Right lobe of liver (tissue), 6 donors: ENCODE data around the gene VAMP3. TPM values are rescaled to one million over a fixed set of nuclear protein-coding genes. Genes with fewer than 3 reads are reported as not detected.

Experiments
- ATAC-seq, 4 donors: fragments of 200-7000 bp; cut with Tn5 transposase; one replicate each; pipeline ENCODE4 v1.9.1; 2020; ENCODE audit warnings: mild to moderate bottlenecking in 4 of 4, moderate library complexity in 4 of 4
- DNase-seq, 3 donors: peaks; one replicate each; pipeline ENCODE4 v3.0.0-alpha.2; 2020
- H3K27ac ChIP-seq, 3 donors: fragments of 200-600 bp; one replicate each; pipeline ENCODE4 v1.8.0; 2022
- H3K27me3 ChIP-seq, 2 donors: fragments of 200-600 bp; one replicate each; pipeline ENCODE4 v1.8.0; 2022
- H3K36me3 ChIP-seq, 4 donors: fragments of 200-600 bp; sonication (generic) in 1 of 4; one replicate each; pipeline versions ENCODE4 v1.5.1 to v1.8.0; 2017 to 2022; ENCODE audit warnings: control low read depth in 1 of 4
- H3K4me1 ChIP-seq, 4 donors: fragments of 200-600 bp; sonication (generic) in 1 of 4; one replicate each; pipeline versions ENCODE4 v1.5.1 to v1.8.0; 2017 to 2022; ENCODE audit warnings: control low read depth in 1 of 4
- H3K4me3 ChIP-seq, 3 donors: fragments of 200-600 bp; one replicate each; pipeline ENCODE4 v1.8.0; 2022
- H3K9me3 ChIP-seq, 4 donors: fragments of 200-600 bp; sonication (generic) in 1 of 4; one replicate each; pipeline versions ENCODE4 v1.5.1 to v1.8.0; 2017 to 2022; ENCODE audit warnings: control low read depth in 1 of 4
- POLR2A ChIP-seq: fragments of 450-650 bp; IDR thresholded peaks from one replicate; pipeline ENCODE4 v1.6.1; 2017; ENCODE audit warnings: antibody characterized with exemption, mild to moderate bottlenecking
- WGBS: methylation state at CpG from one replicate; pipeline ENCODE4 v1.1.6; 2018; ENCODE audit warnings: low coverage, low lambda C conversion rate; ENCODE audit not compliant: insufficient coverage; ENCODE audit errors: missing lambda C conversion rate; 5-methylcytosine and 5-hydroxymethylcytosine counted together
- intact Hi-C, 2 donors: fragments of 100-400 bp; cut with DNase I; formaldehyde crosslinking; loops; one replicate each; pipeline versions ENCODE4 v1.11.2 to v1.14.1; 2022
- total RNA-seq, 6 experiments: library from RNA; depleted of rRNA in 2 of 6; stranded (reverse); fragments of >200 nt in 2 of 6; fragmentation: NEBNext Ultra II Directional in 3 of 6; extraction: Animal tissue kit (Norgen Biotek cat#: 25700) in 3 of 6; gene quantifications; one replicate each; pipeline versions ENCODE4 v1.1.0 to v1.2.4, GENCODE V29; 2016 to 2023
- TF ChIP-seq, protein P1 (sequence below), 4 donors: fragments of 200-600 bp in 3 of 4; fragments of 450-650 bp in 1 of 4; IDR thresholded peaks; one replicate each; pipeline versions ENCODE4 v1.5.1 to v1.8.0; 2016 to 2022; ENCODE audit warnings: antibody characterized with exemption in 4 of 4, mild to moderate bottlenecking in 2 of 4
- donor health status: DM: no; HTN: yes; CAD: no.
- donor health status: DM: no; HTN: no; CAD: no.
- donor health status: DM: no; HTN: no; CAD: no.
- donor health status: DM: no; HTN: yes; CAD: no.
- donor health status: DM: no; HTN: yes; CAD: no.

The VAMP3 gene
- total RNA-seq, 6 experiments from 2014 or later = 28.2 to 39.9 (median 31.7) TPM

DNA sequence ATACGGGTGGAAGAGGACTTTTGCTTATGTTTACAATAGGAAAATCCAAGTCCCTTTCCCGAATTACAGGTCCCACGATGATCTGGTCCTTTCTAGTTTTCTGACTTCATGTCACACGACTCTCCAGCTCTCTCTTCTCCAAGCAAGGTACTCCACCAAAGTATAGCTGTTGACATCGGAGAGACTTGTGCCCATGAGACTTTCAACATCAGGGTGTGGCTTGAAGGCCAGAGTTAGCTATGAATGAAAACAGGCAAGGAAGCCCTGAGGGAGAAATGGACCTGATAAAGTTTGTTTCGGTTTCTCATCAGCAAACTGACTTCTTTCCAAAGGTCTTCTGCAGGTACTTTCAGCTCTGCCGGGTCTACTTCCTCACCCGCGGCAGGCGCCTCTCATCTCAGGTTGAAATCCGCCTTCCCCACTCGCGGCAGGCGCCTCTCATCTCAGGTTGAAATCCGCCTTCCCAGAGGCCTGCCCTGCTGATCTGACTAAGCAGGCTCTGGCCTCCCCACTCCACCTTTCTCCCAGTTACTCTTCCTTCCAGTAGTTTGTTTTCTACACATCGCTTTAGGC, 10.9 kb downstream of the VAMP3 start:
- ATAC-seq = no peak
- no peaks in the 10 kb centered on the region for H3K9me3 ChIP-seq
- peaks cover 0 to 32% (median 4%) of the 10 kb centered on the region in 4 donors for H3K36me3 ChIP-seq
- intact Hi-C loops = no loop called here
- no peak overlapping the region for H3K4me3 ChIP-seq
- 82% methylated on average over 12 of the region's 16 CpGs for WGBS
- DNase-seq = peak in 1 of 3 donors; percentile 61
- peaks cover 0 to 19% (median 3%) of the 10 kb centered on the region in 4 donors for H3K4me1 ChIP-seq
- H3K27ac ChIP-seq = no peak overlapping the region
- H3K27me3 ChIP-seq = no peaks in the 10 kb centered on the region
- TF ChIP-seq POLR2A = no peak

DNA sequence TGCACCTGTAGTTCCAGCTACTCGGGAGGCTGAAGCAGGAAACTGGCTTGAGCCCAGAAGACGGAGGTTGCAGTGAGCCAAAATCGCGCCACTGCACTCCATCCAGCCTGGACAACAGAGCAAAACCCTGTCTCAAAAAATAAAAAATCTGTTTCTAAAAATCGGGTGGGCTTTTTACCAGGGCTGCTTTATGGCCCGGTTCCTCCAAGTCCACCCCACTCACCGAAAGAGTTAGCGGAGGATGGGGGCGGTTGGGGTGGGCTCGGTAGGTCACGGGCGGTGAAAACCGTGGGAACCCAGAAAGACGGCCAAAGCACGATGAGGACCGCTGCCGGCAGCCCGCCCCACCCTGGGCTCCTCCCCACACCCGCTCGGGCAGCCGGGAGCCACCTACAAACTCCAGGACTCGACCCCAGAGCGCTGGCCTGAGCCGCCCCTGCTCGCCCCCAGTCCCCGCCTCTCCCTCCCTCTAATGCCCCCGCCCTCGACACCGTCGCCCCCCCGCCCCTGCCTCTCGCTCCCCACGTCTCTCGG, 12.1 kb downstream of the VAMP3 start:
- peaks cover 0 to 9% (median 3%) of the 10 kb centered on the region in 4 donors for H3K4me1 ChIP-seq
- peak; percentile 70 to 84 (median 74) for ATAC-seq
- 3% methylated on average over 14 of the region's 34 CpGs for WGBS

DNA sequence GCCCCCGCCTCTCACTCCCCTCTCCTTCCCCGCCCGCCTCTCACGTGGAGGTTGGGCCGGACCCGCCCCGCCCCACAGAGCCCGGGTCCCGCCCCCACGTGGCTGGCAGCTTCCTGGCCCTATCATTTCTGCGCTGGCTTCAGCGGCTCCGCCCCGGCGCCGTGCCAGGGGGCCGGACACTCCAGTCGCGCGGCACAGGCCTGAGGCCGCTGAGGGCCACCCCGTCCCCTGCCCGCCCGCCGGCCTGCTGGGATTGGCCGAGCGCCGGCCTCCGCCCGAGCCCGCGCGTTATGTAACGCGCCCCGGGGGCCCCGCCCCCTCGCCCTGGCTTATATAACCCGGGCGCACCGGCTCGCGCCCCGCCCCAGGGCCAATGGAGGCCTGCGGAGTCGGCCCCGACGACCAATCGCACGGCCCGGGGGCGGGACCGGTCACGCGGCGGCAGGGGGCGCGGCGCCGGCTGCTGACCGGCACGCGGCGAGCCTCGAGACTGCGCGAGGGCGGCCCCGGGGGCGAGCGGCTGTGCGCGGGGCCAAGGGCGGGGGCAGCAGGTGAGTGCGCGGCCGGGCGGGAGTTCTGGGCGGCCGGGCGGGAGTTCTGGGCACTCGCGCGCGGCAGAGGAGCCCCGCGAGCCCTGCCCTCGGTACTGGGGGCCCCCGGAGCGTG, 12.9 kb downstream of the VAMP3 start, which contains the start of gene PER3:
PER3 (plus strand) TSS at position 466 of the 666 bp plus-strand sequence. CDS start 587 bp downstream, outside the sequence.
- H3K4me1 ChIP-seq = peaks cover 0 to 9% (median 3%) of the 10 kb centered on the region in 4 donors
- 0% methylated on average over 12 of the region's 90 CpGs for WGBS
- H3K27me3 ChIP-seq = no peaks in the 10 kb centered on the region
- peak within 1 kb of the TSS; percentile 85 to 91 (median 90) for H3K27ac ChIP-seq
- H3K36me3 ChIP-seq = peaks cover 0 to 23% (median 3%) of the 10 kb centered on the region in 4 donors
- peak within 1 kb of the TSS; percentile 64 to 80 (median 67) for H3K4me3 ChIP-seq
- ATAC-seq (peak; percentile 89 to 93 (median 90)), DNase-seq (peak; percentile 98 to 99 (median 99))
- H3K9me3 ChIP-seq = no peaks in the 10 kb centered on the region
- intact Hi-C loops = no loop called here
- TF ChIP-seq, protein P1, sequence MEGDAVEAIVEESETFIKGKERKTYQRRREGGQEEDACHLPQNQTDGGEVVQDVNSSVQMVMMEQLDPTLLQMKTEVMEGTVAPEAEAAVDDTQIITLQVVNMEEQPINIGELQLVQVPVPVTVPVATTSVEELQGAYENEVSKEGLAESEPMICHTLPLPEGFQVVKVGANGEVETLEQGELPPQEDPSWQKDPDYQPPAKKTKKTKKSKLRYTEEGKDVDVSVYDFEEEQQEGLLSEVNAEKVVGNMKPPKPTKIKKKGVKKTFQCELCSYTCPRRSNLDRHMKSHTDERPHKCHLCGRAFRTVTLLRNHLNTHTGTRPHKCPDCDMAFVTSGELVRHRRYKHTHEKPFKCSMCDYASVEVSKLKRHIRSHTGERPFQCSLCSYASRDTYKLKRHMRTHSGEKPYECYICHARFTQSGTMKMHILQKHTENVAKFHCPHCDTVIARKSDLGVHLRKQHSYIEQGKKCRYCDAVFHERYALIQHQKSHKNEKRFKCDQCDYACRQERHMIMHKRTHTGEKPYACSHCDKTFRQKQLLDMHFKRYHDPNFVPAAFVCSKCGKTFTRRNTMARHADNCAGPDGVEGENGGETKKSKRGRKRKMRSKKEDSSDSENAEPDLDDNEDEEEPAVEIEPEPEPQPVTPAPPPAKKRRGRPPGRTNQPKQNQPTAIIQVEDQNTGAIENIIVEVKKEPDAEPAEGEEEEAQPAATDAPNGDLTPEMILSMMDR (IDR thresholded peaks at IDR 0.05) = no peak
- TF ChIP-seq POLR2A = peak; percentile 73

More for the DNA sequence above, 12.1 kb downstream of the VAMP3 start:
- peak; percentile 84 to 91 (median 91) for DNase-seq
- Histone ChIP-seq H3K9me3 (no peaks in the 10 kb centered on the region), H3K36me3 (peaks cover 0 to 27% (median under 1%) of the 10 kb centered on the region in 4 donors), H3K4me3 (peak overlapping the region; percentile 26 to 64 (median 51)), H3K27ac (peak overlapping the region; percentile 8 to 49 (median 32)), H3K27me3 (no peaks in the 10 kb centered on the region)
- intact Hi-C loops = no loop called here
- TF ChIP-seq, protein P1 (IDR thresholded peaks at IDR 0.05) = no peak
- TF ChIP-seq POLR2A = peak; percentile 10

DNA sequence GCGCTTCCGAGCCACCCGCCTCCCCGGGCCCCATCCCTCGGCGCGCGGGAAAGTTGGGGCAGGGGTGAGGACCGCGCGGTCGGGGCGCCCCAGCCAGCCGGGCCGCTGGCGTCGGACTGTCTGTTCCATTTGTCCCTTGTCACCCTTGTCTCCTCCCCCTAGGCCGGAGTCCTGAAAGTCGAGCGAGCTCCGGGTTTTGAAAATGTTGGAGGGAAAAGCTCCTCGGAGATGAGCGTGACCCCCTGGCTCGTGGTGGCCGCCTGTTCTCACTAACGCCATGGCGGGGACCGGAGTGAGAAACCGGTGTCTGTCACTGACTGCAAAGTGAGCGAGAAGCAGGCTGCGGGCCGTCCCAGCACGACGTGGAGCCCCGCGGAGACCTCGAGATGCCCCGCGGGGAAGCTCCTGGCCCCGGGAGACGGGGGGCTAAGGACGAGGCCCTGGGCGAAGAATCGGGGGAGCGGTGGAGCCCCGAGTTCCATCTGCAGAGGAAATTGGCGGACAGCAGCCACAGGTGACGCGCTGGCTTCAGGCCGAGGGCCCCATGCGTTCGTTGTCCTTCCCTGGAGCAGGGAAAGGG, 13.5 kb downstream of the VAMP3 start:
- ATAC-seq (peak; percentile 13 to 38 (median 33)), DNase-seq (peak in 2 of 3 donors; percentile 59 to 76)
- Histone ChIP-seq H3K27ac (peak overlapping the region; percentile 85 to 91 (median 90)), H3K4me1 (peaks cover 0 to 9% (median 3%) of the 10 kb centered on the region in 4 donors), H3K27me3 (no peaks in the 10 kb centered on the region), H3K9me3 (no peaks in the 10 kb centered on the region), H3K4me3 (peak overlapping the region; percentile 64 to 80 (median 67)), H3K36me3 (peaks cover 0 to 16% (median 3%) of the 10 kb centered on the region in 4 donors)
- TF ChIP-seq POLR2A = no peak
- TF ChIP-seq, protein P1 (IDR thresholded peaks at IDR 0.05) = no peak
- intact Hi-C loops = no loop called here
- WGBS = 23% methylated on average over 7 of the region's 52 CpGs
